Activated CD8-positive, alpha-beta memory T cell treated with anti-CD3 and anti-CD28 coated beads for 48 hours (primary cell): ENCODE results near the gene MINK1.
"Not testable (repeated sequence)": the region's sequence is repeated elsewhere in the genome, so short reads cannot be mapped to it uniquely, and the experiment has no call there.

ENCODE experiments used
- DNase-seq, 3 experiments: peaks; one replicate each; pipeline ENCODE4 v3.0.0-alpha.2; 2020; ENCODE audit warnings: low read depth in 2 of 3, low spot score in 2 of 3

Gene MINK1

DNA sequence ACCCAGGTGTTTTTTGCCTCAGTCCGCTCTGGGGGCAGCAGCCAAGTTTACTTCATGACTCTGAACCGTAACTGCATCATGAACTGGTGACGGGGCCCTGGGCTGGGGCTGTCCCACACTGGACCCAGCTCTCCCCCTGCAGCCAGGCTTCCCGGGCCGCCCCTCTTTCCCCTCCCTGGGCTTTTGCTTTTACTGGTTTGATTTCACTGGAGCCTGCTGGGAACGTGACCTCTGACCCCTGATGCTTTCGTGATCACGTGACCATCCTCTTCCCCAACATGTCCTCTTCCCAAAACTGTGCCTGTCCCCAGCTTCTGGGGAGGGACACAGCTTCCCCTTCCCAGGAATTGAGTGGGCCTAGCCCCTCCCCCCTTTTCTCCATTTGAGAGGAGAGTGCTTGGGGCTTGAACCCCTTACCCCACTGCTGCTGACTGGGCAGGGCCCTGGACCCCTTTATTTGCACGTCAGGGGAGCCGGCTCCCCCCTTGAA, 64.1 kb downstream of the MINK1 start:
- DNase-seq: no peak

DNA sequence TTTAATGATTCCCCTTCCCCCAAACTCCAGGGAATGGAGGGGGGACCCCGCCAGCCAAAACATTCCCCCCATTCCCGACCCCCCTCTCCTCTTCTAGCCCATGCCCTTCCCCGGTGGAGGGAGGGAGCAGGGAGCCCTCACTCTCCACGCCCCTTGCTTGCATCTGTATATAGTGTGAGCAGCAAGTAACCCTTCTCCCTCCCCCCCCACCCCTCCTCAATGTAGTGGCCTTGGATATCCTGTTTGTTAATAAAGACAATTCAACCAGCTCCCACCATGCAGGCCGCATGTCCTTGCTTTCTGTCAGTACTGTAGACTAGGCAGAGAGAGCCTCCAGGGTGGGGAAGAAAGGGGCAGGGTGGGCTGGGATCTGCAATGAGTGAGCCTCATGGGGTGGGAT, 64.6 kb downstream of the MINK1 start:
- no peak for DNase-seq

DNA sequence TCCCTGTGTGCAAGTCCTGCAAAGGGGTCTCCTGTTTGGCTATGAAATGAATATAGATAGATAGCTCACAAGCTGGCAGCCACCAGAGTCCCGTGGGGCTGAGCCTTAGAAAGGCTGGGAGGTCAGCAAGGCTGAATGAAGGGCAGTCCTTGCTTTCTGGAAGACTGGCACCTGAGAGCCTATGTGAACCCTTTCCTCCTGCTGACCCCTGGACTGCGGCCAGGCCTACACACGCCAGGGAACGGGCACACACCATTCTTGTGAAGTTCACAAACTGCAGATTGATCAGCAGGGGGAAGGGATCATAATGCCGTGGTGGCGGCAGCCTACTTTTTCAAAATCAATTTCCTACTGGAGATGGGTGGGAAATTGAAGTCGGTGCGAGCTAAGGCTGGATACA, 65.2 kb downstream of the MINK1 start:
- no peak for DNase-seq

DNA sequence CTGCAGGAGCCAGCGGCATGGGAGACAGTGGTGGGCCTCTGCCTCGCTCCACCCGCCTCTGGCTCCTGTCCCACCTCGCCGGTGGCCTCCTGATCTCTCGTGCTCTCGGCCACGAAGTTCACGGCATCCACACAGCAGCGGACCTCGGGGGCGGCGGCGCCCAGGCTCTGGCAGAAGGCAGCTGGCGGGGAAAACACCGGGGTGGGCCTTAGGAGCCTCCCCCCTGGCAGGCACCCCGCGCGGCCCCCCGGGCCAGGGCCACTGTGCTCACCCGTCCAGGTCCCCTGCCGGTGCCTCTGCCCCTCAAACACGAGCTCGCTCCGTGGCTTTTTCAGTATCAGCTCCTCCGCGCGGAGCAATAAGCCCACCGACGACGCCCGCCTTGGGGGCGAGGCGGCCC, 65.8 kb downstream of the MINK1 start:
- no peak for DNase-seq

DNA sequence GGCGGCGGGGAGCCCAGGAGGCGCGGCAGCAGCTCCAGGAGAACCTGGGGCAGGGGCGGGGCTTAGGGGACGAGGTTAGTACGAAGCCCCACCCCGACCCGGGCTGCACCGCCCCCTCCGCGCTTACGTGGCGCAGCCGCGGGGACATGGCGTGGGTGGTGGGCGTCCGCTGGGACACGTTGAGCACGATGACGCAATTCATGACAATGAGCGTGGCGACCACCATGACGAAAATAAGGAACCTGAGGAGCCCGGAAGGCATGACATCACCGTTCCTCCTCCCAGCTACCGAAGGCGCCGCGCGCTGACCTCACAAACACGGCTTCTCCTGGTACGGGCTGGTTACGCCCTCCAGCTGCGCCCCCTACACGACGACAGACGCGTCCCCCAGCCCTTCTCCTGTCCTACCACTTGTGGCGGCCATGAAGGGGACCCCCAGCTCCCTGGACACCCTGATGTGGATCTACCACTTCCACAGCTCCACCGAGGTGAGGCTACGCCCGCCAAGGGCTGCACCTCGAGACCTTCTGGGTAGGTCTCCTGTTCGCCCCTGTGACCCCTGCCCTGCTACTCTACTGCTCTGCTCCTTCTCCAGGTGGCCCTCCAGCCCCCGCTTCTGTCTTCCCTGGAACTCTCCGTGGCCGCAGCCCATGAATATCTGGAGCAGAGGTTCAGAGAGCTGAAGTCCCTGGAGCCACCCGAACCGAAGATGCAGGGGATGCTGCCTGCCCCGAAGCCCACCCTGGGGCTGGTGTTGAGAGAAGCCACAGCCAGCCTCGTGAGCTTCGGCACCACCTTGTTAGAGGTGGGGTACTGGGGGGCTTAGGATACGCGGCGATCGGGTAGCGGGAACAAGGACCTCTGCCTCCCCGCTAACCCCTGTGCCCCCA, 66.4 kb downstream of the MINK1 start, which contains the start of gene C17orf107:
C17orf107 (plus strand) TSS at position 196 of the 890 bp plus-strand sequence; CDS start at position 423, 227 bp downstream.
- peak; percentile 85 to 88 (median 86) for DNase-seq

DNA sequence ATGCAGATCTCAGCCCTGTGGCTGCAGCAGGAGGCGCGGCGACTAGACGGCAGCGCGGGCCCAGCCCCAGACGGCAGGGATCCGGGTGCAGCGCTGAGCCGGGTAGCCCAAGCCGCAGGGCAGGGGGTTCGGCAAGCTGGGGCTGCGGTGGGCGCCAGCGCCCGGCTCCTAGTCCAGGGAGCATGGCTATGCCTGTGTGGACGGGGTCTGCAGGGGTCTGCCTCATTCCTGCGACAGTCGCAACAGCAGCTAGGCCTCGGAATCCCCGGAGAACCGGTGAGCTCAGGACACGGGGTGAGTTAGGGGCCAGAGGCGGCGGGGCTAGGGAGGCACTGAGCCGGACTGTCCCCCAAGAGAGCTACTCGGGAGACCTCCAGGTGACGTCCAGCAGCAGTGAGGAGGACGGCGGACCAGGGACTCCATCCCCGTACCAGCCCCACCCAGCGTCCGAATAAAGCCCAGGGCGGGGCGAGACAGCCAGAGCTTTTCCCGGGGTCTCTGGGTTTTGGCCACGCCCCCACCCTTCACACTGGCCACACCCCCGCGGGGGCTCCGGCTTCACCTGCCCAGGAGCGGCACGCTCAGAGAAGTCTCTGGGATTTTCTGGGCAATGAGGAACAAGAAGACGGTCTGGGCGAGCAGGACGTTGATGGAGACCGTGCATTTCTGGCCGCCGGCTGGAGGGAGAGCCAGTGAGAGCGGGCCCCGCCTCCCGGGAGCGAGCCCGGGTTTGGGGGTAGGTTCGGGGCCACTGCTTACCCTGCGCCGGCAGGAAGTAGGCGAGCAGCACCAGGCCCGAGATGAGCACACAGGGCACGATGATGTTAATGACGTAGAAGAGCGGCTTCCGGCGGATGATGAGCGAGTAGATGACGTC, 67.3 kb downstream of the MINK1 start:
- DNase-seq: no peak

DNA sequence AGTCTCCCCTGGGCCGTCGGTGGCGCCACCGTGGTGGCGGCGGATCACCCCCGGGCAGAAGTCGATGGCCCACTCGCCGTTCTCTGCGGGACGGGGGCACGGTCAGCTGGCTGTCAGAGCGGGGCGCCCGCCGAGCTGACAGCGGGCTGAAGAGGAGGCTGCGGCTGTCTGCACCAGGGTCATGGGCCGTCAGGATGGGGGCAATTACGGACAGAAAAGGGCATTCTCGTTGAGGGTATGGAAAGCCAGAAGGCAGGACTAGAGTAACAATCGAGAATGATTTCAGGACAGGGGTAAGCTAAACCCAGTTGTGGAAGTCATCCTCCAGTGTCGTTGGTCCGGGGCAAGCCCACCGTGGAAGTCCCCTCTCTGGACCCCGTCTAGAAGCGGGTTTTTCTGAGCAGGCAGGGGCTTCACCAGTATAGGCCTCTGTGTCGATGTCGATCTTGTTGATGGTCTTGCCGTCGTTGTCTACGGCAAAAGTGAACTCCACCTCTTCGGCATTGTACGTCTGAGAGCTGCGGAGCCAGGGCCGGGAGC, 68.0 kb downstream of the MINK1 start:
- DNase-seq: no peak

DNA sequence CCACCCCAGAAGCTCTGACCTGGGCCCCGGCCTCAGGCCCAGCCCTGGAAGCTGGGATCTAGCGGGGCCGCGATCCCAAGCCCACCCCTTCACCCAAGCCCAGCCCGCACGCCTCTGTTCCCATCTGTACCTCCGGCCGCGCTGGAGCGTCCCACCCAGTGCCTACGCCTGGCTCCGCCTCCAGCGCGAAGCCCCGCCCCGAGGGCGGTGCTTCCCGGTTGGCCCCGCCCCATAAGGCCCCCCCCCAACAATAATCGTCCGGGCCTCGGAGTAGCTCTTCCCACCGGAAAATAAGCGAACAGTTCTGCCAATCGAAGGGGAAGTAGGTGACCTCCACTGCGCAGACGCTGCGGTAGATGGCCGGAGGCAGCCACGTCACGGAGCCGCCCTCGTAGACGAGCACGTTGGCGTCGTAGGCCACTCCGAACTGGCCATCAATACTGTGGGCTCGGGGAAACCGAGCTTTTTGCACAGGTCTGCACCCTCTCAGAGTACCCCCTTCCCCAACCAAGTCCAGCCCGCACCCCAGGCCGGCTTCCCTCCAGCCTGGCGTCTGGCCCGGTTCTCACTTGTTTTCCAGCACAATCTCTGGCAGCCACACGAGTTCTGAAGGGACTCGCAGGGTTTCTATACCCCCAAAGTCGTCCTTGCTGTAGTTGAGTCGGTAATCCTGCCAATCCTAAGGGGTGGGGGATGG, 68.7 kb downstream of the MINK1 start:
- DNase-seq: no peak

DNA sequence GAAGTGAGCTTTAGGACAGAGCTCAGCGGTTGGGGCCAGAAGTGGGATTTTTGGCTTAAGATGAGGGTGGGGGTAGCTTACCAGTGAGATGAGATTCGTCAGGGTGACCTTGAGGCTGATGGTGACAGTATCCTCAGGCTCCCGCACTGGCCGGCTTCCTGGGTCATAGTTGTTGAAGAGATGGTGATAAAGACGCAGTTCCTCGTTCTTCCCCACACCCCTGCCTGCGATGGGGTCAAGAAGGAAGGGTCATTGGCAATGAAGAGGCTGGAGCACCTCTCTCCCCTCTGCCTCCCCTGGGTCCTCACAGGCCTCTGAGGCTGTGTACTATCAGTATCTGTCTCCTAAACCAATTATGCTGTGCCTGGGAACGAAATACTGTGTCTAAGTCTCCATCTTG, 69.4 kb downstream of the MINK1 start:
- DNase-seq: no peak

DNA sequence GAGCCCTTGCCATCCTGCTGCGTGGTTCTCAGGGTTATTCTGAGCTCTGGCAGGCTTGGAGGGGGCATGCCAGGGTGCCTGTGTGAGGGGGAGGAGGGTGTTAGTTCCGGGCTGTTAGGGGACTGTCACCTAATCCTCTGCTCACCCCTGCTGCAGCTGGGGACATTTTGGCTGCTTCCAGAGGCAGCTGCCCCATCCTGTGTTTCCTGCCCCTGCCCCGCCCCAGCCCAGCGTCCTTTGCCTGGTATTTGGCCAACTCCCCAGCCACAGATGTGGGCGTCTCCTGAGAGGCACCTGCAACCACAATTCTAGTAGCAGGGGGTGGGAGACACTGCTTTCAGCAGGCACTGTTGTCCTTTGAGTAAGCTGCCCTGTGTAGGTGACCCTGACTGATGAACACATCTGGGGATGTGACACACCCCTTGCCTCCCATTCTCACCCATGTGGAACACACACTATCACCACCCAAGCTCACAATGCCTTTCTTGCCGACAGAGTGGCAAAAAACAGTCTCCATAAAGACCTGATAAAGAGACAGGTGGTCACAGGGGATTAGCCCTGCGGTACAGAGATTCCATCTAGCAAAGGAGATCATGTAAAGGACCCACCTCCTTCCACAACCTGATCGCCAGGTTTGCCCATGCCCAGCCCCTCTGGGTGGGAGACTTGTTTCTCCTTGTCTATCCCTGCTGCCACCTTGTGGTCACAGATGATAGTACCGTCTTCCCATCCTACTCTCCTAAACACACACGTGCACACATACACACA, 70.1 kb downstream of the MINK1 start, which contains the start of gene CHRNE:
CHRNE (minus strand) TSS at position 48 of the 768 bp plus-strand sequence; CDS start at position 13, 35 bp downstream.
- peak; percentile 40 to 52 (median 44) for DNase-seq

DNA sequence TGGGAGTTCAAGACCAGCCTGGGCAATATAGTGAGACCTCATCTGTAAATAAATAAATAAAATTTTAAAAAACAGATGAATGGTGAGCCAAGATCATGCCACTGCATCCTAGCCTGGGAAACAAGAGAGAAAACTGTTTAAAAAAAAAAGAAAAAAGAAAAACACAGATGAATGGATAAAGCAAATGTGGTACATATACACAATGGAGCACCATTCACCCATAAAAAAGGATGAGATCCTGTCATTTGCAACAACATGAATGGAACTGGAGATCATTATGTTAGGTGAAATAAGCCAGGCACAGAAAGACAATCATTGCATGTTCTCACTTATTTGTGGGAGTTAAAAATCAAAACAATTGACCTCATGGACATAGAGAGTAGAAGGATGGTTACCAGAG, 73.5 kb downstream of the MINK1 start:
- not testable (repeated sequence) for DNase-seq

DNA sequence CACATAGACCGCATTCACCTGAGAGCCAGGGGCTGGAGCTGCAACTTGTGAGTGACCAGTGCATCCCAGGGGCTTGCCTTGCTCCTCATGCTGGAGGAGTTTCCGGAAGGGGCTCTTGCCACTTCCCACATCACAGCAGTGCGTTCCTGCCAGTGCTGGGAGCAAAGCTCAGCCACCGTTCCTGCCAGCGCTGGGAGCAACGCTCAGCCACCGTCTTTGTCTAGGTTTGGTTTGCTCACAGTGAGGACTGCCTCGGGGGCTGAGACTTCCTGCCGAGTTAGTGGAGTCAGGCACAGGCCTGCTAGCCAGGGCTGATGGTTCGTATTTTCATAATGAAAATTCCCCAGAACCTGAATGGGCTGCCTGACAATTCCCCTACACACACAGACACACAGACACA, 75.2 kb downstream of the MINK1 start:
- no peak for DNase-seq

DNA sequence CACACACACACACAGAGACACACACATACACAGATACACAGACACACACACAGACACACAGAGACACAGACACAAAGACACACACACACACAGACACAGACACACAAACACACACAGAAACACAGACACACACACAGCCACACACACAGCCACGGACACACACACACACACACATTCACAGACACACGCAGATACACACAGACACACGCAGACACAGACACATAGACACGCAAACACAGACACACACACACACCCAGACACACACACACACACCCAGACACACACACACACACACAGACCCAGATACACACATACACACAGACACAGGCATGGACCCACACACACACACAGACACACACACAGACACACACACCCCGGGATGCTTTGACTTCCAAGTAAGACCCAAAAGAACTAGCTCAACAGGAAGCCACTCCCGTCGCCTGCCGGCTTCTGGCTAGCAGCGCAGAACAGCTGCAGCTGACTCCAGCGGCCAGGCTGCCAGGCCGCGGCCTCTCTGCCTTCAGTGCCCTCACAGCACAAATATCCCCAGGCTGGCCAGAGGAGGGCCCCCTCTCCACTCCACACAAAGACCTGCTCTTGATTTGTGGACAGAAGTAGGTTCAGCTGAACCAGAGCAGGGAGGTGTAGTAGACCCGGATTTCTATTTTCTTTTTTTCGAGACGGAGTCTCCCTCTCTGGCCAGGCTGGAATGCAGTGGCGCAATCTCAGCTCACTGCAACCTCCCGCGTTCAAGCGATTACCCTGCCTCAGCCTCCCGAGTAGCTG, 75.8 kb downstream of the MINK1 start:
- DNase-seq: peak in 2 of 3 experiments; percentile 38 to 48

DNA sequence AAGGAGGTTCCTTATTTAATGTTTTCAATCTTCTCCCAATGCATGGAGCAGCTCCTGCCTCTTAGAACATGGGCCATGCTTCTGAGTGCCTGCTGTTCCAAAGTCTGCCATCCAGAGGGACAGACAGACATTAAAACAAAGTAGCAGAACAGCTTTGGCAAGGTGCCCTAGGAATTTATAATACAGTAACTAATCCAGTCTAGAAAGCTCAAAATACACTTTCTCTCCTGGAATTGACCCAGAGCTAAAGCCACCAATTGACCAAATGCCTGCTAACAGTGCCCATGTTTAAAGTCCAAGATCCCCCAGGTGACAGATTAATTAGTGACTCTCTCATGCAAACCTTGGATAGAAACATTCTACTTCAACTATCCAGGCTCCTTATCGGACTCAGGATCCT, 80.9 kb downstream of the MINK1 start:
- no peak for DNase-seq

DNA sequence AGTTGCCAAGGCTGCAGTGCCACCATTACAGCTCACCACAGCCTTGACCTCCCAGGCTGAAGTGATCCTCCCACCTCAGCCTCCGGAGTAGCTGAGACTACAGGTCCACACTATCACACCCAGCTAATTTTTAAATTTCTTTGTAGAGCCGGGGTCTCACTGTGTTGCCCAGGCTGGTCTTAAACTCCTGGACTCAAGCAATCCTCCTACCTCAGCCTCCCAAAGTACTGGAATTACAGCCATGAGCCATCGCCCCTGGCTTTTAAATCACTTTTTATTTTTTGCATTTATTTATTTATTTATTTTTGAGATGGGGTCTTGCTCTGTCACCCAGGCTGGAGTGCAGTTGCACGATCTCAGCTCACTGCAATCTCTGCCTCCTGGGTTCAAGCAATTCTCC, 81.4 kb downstream of the MINK1 start:
- not testable (repeated sequence) for DNase-seq

DNA sequence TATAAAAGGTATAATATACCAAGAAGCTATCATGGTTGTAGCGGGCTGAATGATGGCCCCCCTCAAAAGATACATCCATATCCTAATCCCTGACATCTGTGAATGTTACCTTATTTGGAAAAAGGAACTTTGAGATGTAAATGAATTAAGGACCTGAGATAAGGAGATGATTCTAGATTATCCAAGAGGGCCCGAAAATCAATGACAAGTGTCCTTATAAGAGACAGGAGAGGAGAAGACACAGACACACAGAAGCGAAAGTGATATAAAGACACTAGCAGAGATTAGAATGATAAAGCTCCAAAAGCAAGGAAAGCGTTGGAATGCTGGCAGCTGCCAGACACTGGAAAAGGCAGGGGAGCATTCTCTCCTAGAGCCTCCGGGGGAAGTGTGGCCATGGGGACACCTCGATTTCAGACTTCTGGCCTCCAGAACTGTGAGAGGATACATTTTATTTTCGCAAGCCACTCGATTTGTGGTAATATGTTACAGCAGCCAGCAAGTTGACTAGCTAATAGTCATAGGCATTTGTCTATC, 86.4 kb downstream of the MINK1 start:
- no peak for DNase-seq

DNA sequence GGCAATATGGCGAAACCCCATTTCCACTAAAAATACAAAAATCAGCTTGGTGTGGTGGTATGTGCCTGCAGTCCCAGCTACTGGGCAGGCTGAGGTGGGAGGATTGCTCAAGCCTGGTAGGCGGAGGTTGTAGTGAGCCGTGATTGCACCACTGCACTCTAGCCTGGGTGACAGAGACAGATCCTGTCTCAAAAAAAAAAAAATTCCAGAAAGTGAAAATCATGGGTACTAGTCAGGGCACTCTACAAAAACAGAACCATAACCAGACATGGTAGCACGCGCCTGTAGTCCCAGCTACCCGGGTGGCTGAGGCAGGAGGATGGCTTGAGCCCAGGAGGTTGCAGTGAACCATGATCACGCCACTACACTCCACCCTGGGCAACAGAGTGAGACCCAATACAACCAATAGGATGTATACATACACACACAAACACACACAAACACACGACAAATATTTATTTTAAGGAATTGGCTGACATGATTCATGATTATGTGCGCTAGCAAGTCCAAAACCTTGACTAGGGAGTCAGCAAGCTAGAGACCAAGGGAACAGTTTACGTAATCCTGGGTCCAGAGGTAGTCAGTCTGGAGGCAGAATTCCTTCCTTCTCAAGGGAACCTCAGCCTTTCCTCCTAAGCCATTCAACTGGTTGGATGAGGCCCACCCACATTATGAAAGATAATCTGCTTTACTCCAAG, 87.4 kb downstream of the MINK1 start:
- DNase-seq: no peak

DNA sequence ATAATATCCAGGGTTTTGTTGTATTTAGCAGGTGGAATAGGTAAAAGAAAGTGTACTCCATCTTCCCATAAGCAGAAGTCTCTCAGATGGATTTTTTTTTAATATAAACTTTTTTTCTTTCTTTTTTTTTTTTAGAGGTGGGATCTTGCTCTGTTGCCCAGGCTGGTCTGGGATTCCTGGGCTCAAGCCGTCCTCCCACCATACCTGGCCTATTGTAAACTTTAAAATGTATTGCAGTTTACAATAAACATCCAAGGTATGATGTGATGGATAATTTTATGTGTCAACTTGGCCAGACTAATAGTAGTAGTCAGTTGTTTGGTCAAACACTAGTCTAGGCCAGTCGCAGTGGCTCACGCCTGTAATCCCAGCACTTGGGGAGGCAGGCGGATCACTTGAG, 88.2 kb downstream of the MINK1 start:
- DNase-seq: no peak
